ENCODE data around the gene PLEKHN1.
A peak's percentile ranks its signal among the peaks of the same experiment; 100 is the strongest.

The PLEKHN1 gene

GRCh38 chr1:932776-933602 is 33.3 kb upstream of the PLEKHN1 start:
- no peak for DNase-seq
- Mint-ChIP-seq H3K27me3 (ENCODE audit: low read depth, poor library complexity) (peaks cover 83% of the 10 kb centered on the region), H3K4me3 (no peak overlapping the region), H3K9me3 (no peaks in the 10 kb centered on the region), H3K4me1 (peaks cover 54% of the 10 kb centered on the region), H3K27ac (no peak overlapping the region), H3K36me3 (ENCODE audit: low read depth) (peaks cover 23% of the 10 kb centered on the region)
- TF ChIP-seq, protein P1, sequence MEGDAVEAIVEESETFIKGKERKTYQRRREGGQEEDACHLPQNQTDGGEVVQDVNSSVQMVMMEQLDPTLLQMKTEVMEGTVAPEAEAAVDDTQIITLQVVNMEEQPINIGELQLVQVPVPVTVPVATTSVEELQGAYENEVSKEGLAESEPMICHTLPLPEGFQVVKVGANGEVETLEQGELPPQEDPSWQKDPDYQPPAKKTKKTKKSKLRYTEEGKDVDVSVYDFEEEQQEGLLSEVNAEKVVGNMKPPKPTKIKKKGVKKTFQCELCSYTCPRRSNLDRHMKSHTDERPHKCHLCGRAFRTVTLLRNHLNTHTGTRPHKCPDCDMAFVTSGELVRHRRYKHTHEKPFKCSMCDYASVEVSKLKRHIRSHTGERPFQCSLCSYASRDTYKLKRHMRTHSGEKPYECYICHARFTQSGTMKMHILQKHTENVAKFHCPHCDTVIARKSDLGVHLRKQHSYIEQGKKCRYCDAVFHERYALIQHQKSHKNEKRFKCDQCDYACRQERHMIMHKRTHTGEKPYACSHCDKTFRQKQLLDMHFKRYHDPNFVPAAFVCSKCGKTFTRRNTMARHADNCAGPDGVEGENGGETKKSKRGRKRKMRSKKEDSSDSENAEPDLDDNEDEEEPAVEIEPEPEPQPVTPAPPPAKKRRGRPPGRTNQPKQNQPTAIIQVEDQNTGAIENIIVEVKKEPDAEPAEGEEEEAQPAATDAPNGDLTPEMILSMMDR (IDR thresholded peaks at IDR 0.05): no peak

DNA sequence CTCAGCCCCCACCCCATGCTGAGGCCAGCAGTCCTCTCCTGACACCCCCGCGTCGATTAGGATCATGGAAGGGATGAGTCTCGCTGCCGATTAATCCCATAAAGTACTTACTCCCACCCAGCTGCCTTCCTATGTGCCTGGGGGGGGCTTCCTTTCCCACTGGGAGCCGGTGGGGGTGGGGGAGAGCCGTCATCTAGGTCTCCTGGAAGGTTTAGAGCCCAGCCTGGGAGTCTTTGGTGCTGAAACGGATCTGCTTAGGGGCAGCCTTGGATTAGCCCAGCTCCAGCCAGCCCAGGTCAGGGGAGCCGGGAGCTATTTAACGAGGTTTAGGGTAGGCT is 32.7 kb upstream of the PLEKHN1 start:
- Mint-ChIP-seq H3K27ac (no peak overlapping the region), H3K4me1 (peaks cover 55% of the 10 kb centered on the region), H3K4me3 (no peak overlapping the region), H3K36me3 (ENCODE audit: low read depth) (peaks cover 23% of the 10 kb centered on the region), H3K27me3 (ENCODE audit: low read depth, poor library complexity) (peaks cover 83% of the 10 kb centered on the region), H3K9me3 (no peaks in the 10 kb centered on the region)
- TF ChIP-seq, protein P1 (IDR thresholded peaks at IDR 0.05): no peak
- no peak for DNase-seq

GRCh38 chr1:934991-935750 is 31.1 kb upstream of the PLEKHN1 start:
- peaks cover 79% of the 10 kb centered on the region for H3K27me3 Mint-ChIP-seq (ENCODE audit: low read depth, poor library complexity)
- peaks cover 14% of the 10 kb centered on the region for H3K36me3 Mint-ChIP-seq (ENCODE audit: low read depth)
- peak overlapping the region; percentile 70 for H3K4me3 Mint-ChIP-seq
- peaks cover 61% of the 10 kb centered on the region for H3K4me1 Mint-ChIP-seq
- TF ChIP-seq, protein P1 (IDR thresholded peaks at IDR 0.05): no peak
- no peaks in the 10 kb centered on the region for H3K9me3 Mint-ChIP-seq
- H3K27ac Mint-ChIP-seq: no peak overlapping the region
- DNase-seq: no peak

DNA sequence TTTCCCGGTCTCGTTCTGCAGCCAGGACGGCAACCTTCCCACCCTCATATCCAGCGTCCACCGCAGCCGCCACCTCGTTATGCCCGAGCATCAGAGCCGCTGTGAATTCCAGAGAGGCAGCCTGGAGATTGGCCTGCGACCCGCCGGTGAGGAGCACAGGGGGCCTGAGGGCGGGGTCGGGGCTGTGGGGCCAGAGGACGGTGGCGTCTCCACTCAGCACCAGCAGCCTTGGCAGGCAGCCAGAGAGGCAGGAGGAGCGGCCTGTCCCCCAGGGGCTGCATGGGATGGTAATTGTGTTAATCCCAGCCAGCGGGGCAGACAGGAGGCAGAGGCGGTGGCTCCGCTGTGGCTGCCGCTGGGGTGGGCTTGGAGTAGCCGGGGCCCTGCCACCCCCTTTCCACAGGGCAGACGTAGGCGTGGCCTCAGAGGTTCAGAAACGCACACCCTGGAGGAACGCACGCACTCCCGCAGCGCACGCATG is 30.5 kb upstream of the PLEKHN1 start:
- Mint-ChIP-seq H3K4me1 (peaks cover 61% of the 10 kb centered on the region), H3K36me3 (ENCODE audit: low read depth) (peaks cover 14% of the 10 kb centered on the region), H3K27me3 (ENCODE audit: low read depth, poor library complexity) (peaks cover 77% of the 10 kb centered on the region), H3K9me3 (no peaks in the 10 kb centered on the region), H3K4me3 (peak overlapping the region; percentile 54), H3K27ac (no peak overlapping the region)
- TF ChIP-seq, protein P1 (IDR thresholded peaks at IDR 0.05): no peak
- peak; percentile 68 for DNase-seq

DNA sequence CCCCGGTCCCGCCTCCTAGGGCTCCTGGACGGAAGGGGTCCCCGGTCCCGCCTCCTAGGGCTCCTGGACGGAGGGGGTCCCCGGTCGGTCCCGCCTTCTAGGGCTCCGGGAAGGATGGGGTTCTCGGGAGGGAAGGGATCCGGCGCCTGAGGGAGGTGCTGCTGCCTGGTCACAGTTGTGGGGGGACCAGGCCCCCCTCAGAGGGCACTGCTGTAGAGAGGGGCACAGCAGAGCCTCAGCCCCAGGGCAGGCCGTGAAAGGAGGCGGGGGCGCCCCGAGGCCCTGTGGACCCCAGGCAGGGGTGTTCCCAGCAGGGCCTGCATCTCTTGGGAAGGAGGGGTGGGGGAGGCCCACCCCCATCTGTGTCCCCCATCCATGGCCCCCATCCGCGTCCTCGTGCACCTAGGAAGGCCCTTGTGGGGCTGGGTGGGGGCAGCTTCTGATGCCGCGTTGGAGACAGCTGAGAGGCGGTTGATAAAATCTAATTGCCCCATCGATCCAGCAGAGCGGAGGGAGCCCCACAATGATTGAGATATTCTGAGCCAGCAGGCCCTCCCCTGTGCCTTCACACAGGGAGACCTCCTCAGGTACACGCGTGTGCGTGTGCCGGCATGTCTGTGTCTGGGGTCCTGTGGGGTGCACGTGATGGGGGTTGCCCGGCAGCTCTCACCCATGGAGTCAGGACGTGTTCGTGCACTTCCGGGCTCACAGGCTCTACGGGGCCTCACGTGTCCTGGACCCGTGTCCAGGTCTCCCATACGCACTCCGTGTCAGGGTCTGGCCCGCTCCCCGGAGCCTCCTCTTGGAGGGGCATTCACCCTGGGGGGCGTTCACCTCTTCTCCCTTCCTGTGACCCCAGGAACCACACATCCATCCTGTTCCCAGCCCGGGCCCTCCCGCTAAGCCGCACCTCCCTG is 29.7 kb upstream of the PLEKHN1 start:
- H3K4me1 Mint-ChIP-seq: peaks cover 58% of the 10 kb centered on the region
- no peak overlapping the region for H3K4me3 Mint-ChIP-seq
- H3K27ac Mint-ChIP-seq: no peak overlapping the region
- no peak for DNase-seq
- H3K27me3 Mint-ChIP-seq (ENCODE audit: low read depth, poor library complexity): peaks cover 72% of the 10 kb centered on the region
- TF ChIP-seq, protein P1 (IDR thresholded peaks at IDR 0.05): no peak
- peaks cover 8% of the 10 kb centered on the region for H3K36me3 Mint-ChIP-seq (ENCODE audit: low read depth)
- no peaks in the 10 kb centered on the region for H3K9me3 Mint-ChIP-seq

Data from nephron progenitor cell (in vitro differentiated cells).